Subcutaneous abdominal adipose tissue (tissue), 5 donors: ENCODE data around the gene ZNRF4.
"Not testable (repeated sequence)": the region's sequence is repeated elsewhere in the genome, so short reads cannot be mapped to it uniquely, and the experiment has no call there.

Experiments used
- H3K27ac ChIP-seq: one replicate; pipeline ENCODE4 v1.7.0; 2013; ENCODE audit warnings: low read depth, mild to moderate bottlenecking, inconsistent platforms, low read length, moderate library complexity
- H3K27me3 ChIP-seq, 5 donors: one replicate each; pipeline ENCODE4 v1.7.0; 2013; ENCODE audit warnings: low read length in 5 of 5, inconsistent platforms in 1 of 5; ENCODE audit not compliant: control insufficient read depth in 5 of 5, insufficient read depth in 4 of 5
- H3K36me3 ChIP-seq, 5 donors: one replicate each; pipeline ENCODE4 v1.7.0; 2013; ENCODE audit warnings: low read length in 5 of 5; ENCODE audit not compliant: control insufficient read depth in 5 of 5, insufficient read depth in 5 of 5
- H3K4me1 ChIP-seq, 5 donors: one replicate each; pipeline ENCODE4 v1.7.0; 2013; ENCODE audit warnings: low read length in 5 of 5, mild to moderate bottlenecking in 3 of 5, moderate library complexity in 1 of 5; ENCODE audit not compliant: control insufficient read depth in 5 of 5, insufficient read depth in 5 of 5
- H3K4me3 ChIP-seq, 5 donors: one replicate each; pipeline ENCODE4 v1.7.0; 2013; ENCODE audit warnings: low read length in 5 of 5, low read depth in 1 of 5
- H3K9ac ChIP-seq, 5 donors: one replicate each; pipeline ENCODE4 v1.7.0; 2013; ENCODE audit warnings: low read length in 5 of 5, mild to moderate bottlenecking in 4 of 5, moderate library complexity in 3 of 5
- H3K9me3 ChIP-seq, 5 donors: one replicate each; pipeline ENCODE4 v1.7.0; 2013; ENCODE audit warnings: low read length in 5 of 5; ENCODE audit not compliant: control insufficient read depth in 5 of 5
- donor health status: healthy.
- donor health status: healthy.
- donor health status: healthy.
- donor health status: healthy.
- donor health status: healthy.

ZNRF4 gene

GRCh38 chr19:5455367-5456129 is at the start of gene ZNRF4:
Gene ZNRF4 (plus strand): TSS chr19:5455417. CDS start chr19:5455492, 75 bp downstream.
- Histone ChIP-seq H3K27me3 (peaks cover 5 to 17% (median 8%) of the 10 kb centered on the region in 5 donors), H3K4me3 (no peak within 1 kb of the TSS), H3K36me3 (no peaks in the 10 kb centered on the region), H3K27ac (no peak within 1 kb of the TSS), H3K4me1 (no peaks in the 10 kb centered on the region), H3K9me3 (peaks cover 0 to 7% (median 5%) of the 10 kb centered on the region in 5 donors), H3K9ac (no peak within 1 kb of the TSS)

- peaks cover 0 to 13% (median 3%) of the 10 kb centered on the region in 5 donors for H3K9me3 ChIP-seq
- not testable (repeated sequence) for H3K4me1 ChIP-seq, H3K4me3 ChIP-seq, H3K9ac ChIP-seq, H3K27me3 ChIP-seq, H3K27ac ChIP-seq, H3K36me3 ChIP-seq
These were observed 49.0 kb upstream of the ZNRF4 start for GRCh38 chr19:5406198-5406597.

GRCh38 chr19:5406816-5407215 is 48.4 kb upstream of the ZNRF4 start:
- Histone ChIP-seq H3K4me1 (no peaks in the 10 kb centered on the region), H3K9me3 (peaks cover 0 to 13% (median 3%) of the 10 kb centered on the region in 5 donors), H3K4me3 (no peak overlapping the region), H3K36me3 (no peaks in the 10 kb centered on the region), H3K9ac (no peak overlapping the region), H3K27ac (no peak overlapping the region), H3K27me3 (peaks cover 0 to 3% (median 0%) of the 10 kb centered on the region in 5 donors)

GRCh38 chr19:5407356-5407755 is 47.9 kb upstream of the ZNRF4 start:
- Histone ChIP-seq H3K27me3 (peaks cover 0 to 3% (median 0%) of the 10 kb centered on the region in 5 donors), H3K4me1 (no peaks in the 10 kb centered on the region), H3K9ac (no peak overlapping the region), H3K4me3 (no peak overlapping the region), H3K9me3 (peaks cover 0 to 13% (median 3%) of the 10 kb centered on the region in 5 donors), H3K36me3 (no peaks in the 10 kb centered on the region), H3K27ac (no peak overlapping the region)

GRCh38 chr19:5417495-5418436 is 37.5 kb upstream of the ZNRF4 start:
- H3K9ac ChIP-seq = no peak overlapping the region
- H3K27me3 ChIP-seq = peaks cover 10 to 27% (median 17%) of the 10 kb centered on the region in 5 donors
- no peak overlapping the region for H3K4me3 ChIP-seq

GRCh38 chr19:5418677-5419076 is 36.5 kb upstream of the ZNRF4 start:
- H3K27me3 ChIP-seq = peaks cover 10 to 28% (median 17%) of the 10 kb centered on the region in 5 donors

More at GRCh38 chr19:5417495-5418436, 37.5 kb upstream of the ZNRF4 start:
- no peak overlapping the region for H3K27ac ChIP-seq
- H3K36me3 ChIP-seq = no peaks in the 10 kb centered on the region
- H3K9me3 ChIP-seq = no peaks in the 10 kb centered on the region
- no peaks in the 10 kb centered on the region for H3K4me1 ChIP-seq

GRCh38 chr19:5420953-5421352 is 34.3 kb upstream of the ZNRF4 start:
- no peaks in the 10 kb centered on the region for H3K36me3 ChIP-seq
- H3K9me3 ChIP-seq = peaks cover 0 to 5% (median 0%) of the 10 kb centered on the region in 5 donors
- no peaks in the 10 kb centered on the region for H3K4me1 ChIP-seq
- H3K9ac ChIP-seq = no peak overlapping the region
- H3K27me3 ChIP-seq = peaks cover 13 to 38% (median 24%) of the 10 kb centered on the region in 5 donors
- no peak overlapping the region for H3K27ac ChIP-seq
- no peak overlapping the region for H3K4me3 ChIP-seq

More at GRCh38 chr19:5418677-5419076, 36.5 kb upstream of the ZNRF4 start:
- Histone ChIP-seq H3K4me1 (no peaks in the 10 kb centered on the region), H3K9me3 (peaks cover 0 to 5% (median 0%) of the 10 kb centered on the region in 5 donors), H3K4me3 (no peak overlapping the region), H3K9ac (no peak overlapping the region), H3K36me3 (no peaks in the 10 kb centered on the region), H3K27ac (no peak overlapping the region)

- no peak overlapping the region for H3K4me3 ChIP-seq
- H3K9ac ChIP-seq = no peak overlapping the region
- H3K27ac ChIP-seq = no peak overlapping the region
- no peaks in the 10 kb centered on the region for H3K36me3 ChIP-seq
- peaks cover 0 to 5% (median 0%) of the 10 kb centered on the region in 5 donors for H3K9me3 ChIP-seq
- no peaks in the 10 kb centered on the region for H3K4me1 ChIP-seq
- H3K27me3 ChIP-seq = peaks cover 9 to 33% (median 21%) of the 10 kb centered on the region in 5 donors
These were observed 31.6 kb upstream of the ZNRF4 start for GRCh38 chr19:5423567-5424125.

- no peak overlapping the region for H3K4me3 ChIP-seq
- H3K27me3 ChIP-seq = peaks cover 5 to 27% (median 15%) of the 10 kb centered on the region in 5 donors
These were observed 30.8 kb upstream of the ZNRF4 start for GRCh38 chr19:5424192-5424973.

More at GRCh38 chr19:5424192-5424973, 30.8 kb upstream of the ZNRF4 start:
- Histone ChIP-seq H3K27ac (no peak overlapping the region), H3K36me3 (no peaks in the 10 kb centered on the region), H3K9me3 (peaks cover 0 to 5% (median 0%) of the 10 kb centered on the region in 5 donors), H3K9ac (no peak overlapping the region), H3K4me1 (no peaks in the 10 kb centered on the region)
